ENCODE results near the gene HOGA1.

DNA sequence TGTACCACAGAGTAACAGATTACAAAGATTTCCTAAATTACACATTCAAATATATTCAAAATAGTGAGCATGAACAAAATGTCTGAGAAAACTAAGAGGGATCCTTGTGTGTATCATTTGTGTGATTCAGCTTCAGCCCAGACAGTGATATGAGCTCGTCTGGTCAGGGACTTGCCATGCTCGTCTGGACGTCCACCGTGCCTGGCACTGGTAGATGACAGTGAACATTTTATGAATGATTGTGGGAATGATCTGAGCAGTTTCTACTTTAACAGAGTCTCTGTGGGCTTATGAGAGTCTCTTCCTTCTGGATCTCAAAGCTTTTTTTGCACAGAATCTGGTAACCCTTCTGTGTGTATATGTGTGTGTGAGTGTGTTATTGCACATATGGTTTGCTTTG lies 45.8 kb upstream of the HOGA1 start:
- TF ChIP-seq, protein P1, sequence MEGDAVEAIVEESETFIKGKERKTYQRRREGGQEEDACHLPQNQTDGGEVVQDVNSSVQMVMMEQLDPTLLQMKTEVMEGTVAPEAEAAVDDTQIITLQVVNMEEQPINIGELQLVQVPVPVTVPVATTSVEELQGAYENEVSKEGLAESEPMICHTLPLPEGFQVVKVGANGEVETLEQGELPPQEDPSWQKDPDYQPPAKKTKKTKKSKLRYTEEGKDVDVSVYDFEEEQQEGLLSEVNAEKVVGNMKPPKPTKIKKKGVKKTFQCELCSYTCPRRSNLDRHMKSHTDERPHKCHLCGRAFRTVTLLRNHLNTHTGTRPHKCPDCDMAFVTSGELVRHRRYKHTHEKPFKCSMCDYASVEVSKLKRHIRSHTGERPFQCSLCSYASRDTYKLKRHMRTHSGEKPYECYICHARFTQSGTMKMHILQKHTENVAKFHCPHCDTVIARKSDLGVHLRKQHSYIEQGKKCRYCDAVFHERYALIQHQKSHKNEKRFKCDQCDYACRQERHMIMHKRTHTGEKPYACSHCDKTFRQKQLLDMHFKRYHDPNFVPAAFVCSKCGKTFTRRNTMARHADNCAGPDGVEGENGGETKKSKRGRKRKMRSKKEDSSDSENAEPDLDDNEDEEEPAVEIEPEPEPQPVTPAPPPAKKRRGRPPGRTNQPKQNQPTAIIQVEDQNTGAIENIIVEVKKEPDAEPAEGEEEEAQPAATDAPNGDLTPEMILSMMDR (IDR thresholded peaks at IDR 0.05), result no peak
- no peak for TF ChIP-seq POLR2A (IDR thresholded peaks at IDR 0.05)

Data from right lobe of liver (tissue), 4 donors.